GM12864 (cell line): Measurements from ENCODE around the gene CATSPER3.
A peak's percentile ranks its signal among the peaks of the same experiment; 100 is the strongest.

Source experiments
- DNase-seq: peaks from one replicate; pipeline ENCODE4 v3.0.0-alpha.2; 2011; ENCODE audit warnings: low read depth
- H3K4me3 ChIP-seq: 2 replicates; pipeline ENCODE4 v1.5.1; 2011; ENCODE audit warnings: mild to moderate bottlenecking, low read depth, low read length, control low read depth
- TF ChIP-seq, protein P1 (sequence below): IDR thresholded peaks from 2 replicates; pipeline ENCODE4 v1.5.1; 2011; ENCODE audit warnings: low read depth, mild to moderate bottlenecking, moderate library complexity, low read length, control low read depth, inconsistent platforms; ENCODE audit errors: missing control alignments

The CATSPER3 gene

DNA sequence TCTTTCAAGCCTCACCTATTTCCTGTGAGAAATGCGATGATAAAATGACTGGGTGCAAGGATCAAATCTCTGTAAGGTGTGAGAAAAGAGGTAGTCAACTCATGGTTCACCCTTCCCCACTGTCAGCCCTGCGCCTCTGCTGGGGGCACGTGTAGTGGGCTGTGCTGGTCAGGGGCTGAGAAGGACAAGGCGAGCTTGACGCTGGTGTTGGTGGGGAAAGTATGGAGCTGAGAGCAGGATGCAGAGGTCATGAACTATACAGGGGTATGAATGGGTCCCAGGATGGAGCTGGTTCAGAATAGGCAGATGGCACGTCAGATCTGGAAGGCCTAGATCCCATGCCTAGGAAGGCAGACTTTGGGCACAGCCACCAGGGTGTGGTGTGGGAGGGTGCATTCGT is 45.7 kb downstream of the CATSPER3 start:
- TF ChIP-seq, protein P1, sequence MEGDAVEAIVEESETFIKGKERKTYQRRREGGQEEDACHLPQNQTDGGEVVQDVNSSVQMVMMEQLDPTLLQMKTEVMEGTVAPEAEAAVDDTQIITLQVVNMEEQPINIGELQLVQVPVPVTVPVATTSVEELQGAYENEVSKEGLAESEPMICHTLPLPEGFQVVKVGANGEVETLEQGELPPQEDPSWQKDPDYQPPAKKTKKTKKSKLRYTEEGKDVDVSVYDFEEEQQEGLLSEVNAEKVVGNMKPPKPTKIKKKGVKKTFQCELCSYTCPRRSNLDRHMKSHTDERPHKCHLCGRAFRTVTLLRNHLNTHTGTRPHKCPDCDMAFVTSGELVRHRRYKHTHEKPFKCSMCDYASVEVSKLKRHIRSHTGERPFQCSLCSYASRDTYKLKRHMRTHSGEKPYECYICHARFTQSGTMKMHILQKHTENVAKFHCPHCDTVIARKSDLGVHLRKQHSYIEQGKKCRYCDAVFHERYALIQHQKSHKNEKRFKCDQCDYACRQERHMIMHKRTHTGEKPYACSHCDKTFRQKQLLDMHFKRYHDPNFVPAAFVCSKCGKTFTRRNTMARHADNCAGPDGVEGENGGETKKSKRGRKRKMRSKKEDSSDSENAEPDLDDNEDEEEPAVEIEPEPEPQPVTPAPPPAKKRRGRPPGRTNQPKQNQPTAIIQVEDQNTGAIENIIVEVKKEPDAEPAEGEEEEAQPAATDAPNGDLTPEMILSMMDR = no peak
- DNase-seq = no peak

DNA sequence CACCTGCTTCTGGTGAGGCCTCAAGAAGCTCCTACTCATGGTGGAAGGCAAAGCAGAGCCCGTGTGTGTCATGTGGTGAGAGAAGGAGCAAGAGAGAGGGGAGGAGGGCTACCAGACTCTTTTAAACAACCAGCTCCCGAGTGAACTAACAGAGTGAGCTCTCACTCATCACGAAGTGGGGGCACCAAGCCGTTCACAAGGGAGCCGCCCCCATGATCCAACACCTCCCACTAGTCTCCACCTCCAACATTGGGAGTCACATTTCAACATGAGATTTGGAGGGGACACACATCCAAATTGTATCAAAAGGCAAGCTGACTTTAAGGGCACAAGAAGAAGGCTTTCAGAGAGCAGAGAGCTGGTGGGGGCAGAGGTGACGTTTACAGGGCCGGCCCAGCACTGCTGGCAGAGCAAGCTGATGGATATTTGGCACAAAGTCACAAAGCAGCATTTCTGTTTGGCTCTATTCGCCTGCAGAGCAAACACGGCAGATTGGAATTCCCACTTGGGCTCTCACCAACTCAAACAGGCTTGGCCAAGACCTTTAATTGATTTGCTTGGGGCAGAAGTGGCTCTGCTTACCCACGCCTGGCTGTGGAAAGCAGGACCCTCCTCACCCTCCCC is 46.4 kb downstream of the CATSPER3 start:
- TF ChIP-seq, protein P1 = no peak
- no peak overlapping the region for H3K4me3 ChIP-seq
- no peak for DNase-seq

More for the DNA sequence above, 45.7 kb downstream of the CATSPER3 start:
- no peak overlapping the region for H3K4me3 ChIP-seq

DNA sequence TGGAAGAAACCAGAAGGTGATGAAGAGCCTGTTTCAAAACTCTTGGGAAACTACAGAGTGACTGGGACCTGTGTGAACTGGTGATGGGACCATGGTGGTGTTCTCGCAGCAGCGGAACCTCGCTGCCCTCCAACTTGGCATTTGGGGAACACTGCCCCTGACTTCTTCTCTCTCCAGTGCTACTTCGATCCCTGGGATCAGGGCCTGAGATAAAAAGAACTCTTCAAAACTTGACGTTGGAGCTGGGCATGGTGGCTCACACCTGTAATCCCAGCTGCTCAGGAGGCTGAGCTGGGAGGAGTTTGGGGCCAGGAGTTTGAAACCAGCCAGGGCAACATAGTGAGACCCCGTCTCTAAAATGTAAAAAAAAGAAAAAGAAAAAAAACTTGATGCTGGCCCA is 48.2 kb downstream of the CATSPER3 start:
- no peak for DNase-seq
- no peak overlapping the region for H3K4me3 ChIP-seq
- TF ChIP-seq, protein P1 = no peak

DNA sequence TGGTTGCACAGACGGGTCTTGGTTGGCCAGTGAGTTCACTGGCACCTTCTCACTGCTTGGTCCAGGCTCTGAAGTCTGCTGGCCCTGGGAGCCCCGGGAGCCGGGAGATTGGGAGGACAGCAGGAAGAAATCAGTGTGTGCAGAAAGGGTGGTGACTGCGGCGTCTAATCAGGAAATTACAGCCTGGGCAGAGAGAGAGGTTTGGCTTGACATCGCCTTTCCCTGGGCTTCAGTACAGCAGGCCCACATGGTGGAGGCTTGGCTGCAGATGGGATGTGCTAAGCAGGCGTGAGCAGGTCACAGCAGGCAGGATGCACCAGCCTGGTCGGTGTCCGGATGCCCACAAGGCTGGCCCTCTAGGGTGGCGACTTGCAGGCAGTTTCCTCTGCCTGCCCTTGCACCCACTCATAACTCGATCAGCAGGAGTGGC is 49.2 kb downstream of the CATSPER3 start:
- H3K4me3 ChIP-seq = no peak overlapping the region
- DNase-seq = no peak
- TF ChIP-seq, protein P1 = no peak

DNA sequence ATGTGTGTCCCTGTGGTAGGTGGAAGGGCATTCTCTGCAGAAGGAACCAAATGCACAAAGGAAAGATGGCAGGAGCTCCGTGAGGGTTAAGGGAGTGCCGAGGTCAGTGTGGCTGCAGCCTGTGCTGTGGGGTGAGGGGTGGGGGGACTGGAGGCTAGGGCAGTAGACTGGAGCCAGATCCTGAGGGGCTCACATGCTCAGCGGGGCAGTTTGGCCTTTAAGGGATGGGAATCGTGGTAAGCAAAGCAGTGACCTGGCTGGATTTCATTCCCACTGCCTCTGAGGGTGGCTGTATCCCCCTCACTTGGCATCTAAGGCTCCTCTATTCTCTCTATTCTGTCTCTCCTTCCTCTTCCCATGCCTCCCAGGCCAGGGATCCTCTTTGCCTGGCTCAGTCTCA is 50.8 kb downstream of the CATSPER3 start:
- TF ChIP-seq, protein P1 = no peak
- DNase-seq = no peak
- no peak overlapping the region for H3K4me3 ChIP-seq

DNA sequence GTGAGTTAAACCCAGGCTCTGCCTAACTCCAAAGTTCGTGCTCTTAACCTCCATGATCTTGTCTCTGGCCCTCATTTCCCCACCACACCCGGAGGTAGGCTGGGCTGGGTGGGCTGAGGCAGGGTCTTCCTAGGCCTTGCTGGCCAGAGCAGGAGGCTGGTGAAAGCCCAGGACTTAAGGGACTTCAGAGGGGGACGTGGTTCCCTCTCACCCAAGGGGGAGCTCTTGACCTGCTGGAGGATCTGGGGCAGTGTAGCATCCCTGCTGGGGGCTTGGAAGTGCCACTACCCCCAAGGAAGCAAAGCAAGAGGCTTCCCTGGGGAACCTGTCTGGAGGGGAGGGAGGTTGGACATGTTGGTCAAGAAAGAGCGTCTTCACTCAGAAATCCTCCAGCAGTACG is 51.6 kb downstream of the CATSPER3 start:
- DNase-seq = no peak
- TF ChIP-seq, protein P1 = peak; percentile 18

More for the DNA sequence above, 51.6 kb downstream of the CATSPER3 start:
- H3K4me3 ChIP-seq = no peak overlapping the region
